Measurements from ENCODE around the gene SBNO2.

Gene SBNO2

GRCh38 chr19:1070931-1071791 is 102.9 kb downstream of the SBNO2 start:
- DNase-seq (ENCODE audit: low spot score): peak; percentile 54

DNA sequence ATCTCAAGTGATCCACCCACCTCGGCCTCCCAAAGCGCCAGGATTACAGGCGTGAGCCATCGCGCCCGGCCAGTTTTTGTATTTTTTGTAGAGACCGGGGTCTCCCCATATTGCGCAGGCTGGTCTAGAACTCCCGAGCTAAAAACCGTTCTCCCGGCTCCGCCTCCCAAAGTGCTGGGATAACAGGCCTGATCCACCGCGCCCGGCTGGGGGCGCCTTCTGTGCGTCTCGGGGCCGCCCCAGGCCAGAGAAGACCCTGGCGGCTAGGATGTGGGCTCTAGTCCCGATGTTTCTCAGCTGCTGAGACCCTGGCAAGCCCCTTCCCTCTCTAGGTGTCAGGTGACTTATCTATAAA is 103.5 kb downstream of the SBNO2 start:
- DNase-seq (ENCODE audit: low spot score): no peak

DNA sequence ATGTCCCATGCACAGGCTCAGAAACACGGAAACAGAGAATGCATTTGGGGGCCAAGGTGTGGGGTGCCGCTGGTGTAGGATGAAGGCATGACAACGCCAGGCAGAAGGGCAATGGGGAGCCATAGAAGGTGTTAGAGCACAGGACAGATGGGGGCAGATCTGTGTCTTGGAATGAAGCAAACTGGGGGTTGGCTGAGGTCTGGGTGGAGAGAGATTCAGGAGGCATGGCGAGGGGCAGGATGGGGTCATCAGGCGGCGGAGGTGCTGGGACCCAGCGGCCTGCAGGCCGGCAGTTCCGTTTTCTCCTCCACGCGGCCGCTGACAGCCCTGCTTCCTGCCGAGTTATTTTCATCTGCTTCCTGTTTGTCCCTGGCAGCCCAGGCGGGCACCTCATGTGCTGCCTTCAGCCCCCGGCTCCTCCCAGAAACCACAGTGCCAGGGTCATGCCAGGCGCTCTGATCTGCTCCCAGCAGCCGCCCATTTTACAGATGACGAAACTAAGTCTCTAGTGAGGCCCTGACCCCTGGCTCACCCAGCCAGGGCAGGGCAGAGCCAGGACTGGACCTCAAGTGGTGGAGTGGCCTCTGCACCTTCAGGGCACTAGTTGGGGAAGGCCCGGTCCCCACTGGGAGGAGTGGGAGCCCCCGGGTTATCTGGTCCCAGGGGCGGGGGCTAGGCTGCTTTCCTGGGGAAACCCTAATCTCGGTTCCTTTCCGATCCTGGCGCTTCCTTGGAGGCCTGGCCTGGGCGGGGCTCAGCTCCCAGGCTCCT is 104.9 kb downstream of the SBNO2 start:
- DNase-seq (ENCODE audit: low spot score): no peak

- DNase-seq (ENCODE audit: low spot score): no peak
Observed at GRCh38 chr19:1068009-1069001, 105.8 kb downstream of the SBNO2 start.

DNA sequence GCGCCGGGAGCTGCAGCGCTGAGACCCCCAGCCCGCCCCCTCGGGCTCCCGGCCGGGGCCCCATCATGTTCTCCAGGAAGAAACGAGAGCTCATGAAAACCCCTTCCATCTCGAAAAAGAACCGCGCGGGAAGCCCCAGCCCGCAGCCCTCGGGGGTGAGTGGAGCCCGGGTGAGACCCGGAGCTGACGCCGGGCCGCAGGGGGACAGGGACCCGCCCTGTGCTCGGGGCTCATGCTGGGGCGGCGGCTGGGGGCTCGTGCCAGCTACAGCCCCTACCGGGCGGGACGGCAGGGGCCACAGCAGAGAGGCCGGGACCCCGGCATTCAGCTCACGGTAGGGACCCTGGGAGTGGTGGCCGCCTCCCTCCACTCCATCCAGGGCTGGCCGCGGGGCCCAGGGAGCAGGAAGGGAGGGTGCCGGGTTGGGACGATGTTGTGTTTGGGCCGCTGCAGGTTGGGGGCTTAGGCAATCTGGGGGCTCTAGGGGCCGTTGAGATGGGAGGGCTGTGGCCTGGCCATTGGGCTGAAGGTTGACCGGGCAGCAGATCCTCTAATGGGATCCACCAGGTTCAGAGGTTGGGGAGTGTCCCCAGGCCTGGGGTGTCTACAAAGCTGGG is 106.6 kb downstream of the SBNO2 start:
- no peak for DNase-seq (ENCODE audit: low spot score)

GRCh38 chr19:1066748-1067340 is 107.2 kb downstream of the SBNO2 start, which contains the start of gene ARHGAP45:
TSS of gene ARHGAP45 (plus strand) at chr19:1067167. CDS start at chr19:1067406, 239 bp downstream.
- no peak for DNase-seq (ENCODE audit: low spot score)

GRCh38 chr19:1066251-1066747 is 107.8 kb downstream of the SBNO2 start:
- no peak for DNase-seq (ENCODE audit: low spot score)

DNA sequence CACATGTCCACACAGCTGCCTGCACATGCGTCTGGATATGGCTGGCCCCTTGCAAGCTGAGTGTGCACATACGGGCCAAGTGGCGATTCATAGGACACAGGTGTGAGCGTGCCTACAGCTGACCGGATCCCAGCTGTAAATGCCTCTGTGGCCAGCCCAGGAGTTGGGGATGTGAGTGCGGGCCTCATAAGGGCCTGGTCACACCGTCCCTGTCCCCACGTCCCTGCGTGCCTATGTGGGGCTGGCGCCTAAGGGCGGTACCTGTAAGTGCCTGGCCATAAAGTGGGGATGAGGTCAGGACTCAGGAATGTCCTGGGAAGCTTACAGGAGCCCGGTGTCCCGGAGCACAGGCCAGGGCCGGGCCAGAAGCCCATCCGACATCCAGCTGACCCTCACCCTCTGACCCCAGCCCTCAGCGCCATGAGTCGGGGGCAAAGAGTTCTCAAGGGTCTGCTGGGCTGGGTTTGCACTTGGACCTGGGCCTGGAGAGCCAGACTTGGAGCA is 108.4 kb downstream of the SBNO2 start:
- DNase-seq (ENCODE audit: low spot score): no peak

DNA sequence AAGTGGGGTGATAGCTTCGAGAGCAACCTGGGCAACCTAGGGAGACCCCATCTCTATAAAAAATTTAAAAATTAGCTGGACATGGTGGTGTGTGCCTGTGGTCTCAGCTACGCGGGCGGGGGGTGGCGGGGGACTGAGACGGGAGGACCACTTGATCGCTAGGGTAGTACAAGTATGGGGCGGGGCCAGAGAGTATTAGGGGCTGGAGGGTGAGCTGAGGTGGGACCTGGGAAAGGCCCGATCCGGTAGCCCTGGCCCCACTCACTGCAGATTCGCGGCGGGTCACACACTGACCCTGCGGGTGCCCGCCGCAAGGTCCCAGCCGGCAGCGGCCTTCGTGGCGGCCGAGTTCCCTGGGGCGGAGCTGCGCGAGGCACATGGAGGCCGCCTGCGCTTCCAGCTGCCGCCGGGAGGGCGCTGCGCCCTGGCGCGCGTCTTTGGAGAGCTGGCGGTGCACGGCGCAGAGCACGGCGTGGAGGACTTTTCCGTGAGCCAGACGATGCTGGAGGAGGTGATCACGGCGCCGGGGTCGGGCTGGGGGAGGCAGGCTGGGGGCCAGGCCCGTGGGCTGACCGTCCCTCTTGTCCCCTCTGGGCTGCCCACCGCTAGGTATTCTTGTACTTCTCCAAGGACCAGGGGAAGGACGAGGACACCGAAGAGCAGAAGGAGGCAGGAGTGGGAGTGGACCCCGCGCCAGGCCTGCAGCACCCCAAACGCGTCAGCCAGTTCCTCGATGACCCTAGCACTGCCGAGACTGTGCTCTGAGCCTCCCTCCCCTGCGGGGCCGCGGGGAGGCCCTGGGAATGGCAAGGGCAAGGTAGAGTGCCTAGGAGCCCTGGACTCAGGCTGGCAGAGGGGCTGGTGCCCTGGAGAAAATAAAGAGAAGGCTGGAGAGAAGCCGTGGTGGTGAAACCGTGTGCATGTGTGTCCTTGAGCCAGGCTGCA is 109.1 kb downstream of the SBNO2 start:
- DNase-seq (ENCODE audit: low spot score): peak; percentile 77

DNA sequence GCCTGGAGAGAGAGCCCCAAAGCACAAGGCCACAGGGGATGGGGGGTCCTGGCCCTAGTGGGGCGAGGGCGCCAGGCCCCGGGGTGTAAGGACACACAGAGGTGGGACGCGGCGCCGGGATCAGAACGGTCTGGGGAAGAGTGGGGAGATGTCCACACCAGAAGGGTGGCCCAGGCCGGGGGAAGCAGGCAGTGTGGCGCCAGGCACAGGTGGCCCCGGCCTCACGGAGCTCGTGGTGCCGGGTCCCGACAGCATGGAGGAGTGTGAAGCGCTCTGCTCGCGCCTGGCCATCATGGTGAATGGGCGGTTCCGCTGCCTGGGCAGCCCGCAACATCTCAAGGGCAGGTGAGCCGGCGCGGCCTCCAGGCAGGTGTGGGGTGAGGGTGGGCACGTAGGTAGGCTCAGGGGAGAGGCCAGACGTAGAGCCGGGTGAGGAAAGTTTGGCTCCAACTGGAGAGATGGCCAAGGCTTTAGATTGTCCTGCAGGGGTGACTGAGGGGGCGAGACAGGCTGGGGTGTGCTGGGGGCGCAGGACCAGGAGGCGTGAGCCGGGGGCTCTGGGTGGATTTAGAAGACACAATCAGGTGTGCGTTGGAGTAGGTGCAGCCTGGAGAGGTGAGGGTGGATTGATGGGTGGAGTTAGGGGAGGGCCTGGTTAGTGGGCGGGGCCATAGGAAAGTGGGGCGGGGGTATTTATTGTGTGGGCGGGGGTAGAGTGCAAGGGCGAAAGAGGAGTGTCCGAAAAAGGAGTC is 110.0 kb downstream of the SBNO2 start:
- no peak for DNase-seq (ENCODE audit: low spot score)

DNA sequence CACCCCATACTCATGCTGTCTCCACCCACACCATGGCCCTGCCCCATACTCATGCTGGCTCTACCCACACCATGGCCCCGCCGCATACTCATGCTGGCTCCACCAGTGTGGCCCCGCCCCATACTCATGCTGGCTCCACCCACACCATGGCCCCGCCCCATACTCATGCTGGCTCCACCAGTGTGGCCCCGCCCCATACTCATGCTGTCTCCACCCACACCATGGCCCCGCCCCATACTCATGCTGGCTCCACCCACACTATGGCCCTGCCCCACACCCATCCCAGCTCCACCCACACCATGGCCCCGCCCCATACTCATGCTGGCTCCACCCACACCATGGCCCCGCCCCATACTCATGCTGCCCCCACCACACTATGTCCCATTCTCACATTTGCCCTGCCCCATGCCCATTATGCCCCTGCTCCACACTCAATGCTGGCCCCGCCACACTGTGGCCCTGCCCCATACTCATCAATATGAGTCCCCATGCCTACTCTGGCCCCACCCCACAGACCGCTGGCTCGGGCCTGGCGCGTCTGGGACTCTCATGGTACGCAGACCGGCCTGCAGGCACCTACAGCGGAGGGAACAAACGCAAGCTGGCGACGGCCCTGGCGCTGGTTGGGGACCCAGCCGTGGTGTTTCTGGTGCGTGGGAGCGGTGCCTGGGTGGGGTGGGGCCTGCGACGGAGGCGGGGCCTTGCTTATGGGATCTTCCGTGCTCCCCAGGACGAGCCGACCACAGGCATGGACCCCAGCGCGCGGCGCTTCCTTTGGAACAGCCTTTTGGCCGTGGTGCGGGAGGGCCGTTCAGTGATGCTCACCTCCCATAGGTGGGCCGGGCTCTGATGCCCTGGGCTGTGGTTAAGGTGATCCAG is 110.8 kb downstream of the SBNO2 start:
- no peak for DNase-seq (ENCODE audit: low spot score)

DNA sequence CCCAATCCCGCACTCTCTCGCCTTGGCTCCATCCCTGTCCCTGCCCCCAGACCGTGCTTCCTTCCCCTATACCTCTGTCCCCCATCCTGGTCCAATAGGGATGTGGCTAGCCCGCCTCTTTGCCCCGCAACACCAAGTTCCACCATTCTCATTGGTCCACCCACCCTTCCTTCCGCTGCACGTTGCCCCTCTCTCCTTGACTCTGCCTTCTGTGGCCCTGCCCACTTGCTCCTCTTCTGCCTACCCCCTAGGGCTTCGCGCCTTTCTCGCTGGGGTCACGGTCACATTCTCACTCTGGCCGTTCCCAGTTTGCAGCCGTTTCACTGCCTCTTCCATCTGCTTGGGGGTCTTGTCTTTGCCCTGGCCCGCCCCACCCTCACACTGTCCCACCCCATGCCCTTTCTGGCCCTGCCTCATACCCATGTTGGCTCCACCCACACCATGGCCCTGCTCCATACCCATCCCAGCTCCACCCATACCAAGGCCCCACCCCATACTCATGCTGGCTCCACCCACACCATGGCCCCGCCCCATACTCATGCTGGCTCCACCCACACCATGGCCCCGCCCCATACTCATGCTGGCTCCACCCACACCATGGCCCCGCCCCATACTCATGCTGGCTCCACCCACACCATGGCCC is 111.6 kb downstream of the SBNO2 start:
- no peak for DNase-seq (ENCODE audit: low spot score)

DNA sequence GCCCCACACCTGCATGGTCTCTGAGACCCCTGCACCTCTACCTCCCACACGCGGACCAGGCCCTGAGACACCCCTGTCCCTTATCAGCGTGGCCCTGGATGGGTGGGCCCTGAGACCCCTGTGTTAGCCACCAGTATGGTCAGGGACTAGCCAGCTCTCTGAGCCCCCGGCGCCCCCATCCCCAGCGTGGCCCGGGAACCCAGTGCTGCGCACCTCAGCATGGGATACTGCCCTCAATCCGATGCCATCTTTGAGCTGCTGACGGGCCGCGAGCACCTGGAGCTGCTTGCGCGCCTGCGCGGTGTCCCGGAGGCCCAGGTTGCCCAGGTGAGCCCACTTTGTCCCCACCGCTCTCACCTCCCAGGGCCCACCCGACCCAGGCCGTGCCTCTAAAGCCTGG is 112.1 kb downstream of the SBNO2 start:
- DNase-seq (ENCODE audit: low spot score): no peak

DNA sequence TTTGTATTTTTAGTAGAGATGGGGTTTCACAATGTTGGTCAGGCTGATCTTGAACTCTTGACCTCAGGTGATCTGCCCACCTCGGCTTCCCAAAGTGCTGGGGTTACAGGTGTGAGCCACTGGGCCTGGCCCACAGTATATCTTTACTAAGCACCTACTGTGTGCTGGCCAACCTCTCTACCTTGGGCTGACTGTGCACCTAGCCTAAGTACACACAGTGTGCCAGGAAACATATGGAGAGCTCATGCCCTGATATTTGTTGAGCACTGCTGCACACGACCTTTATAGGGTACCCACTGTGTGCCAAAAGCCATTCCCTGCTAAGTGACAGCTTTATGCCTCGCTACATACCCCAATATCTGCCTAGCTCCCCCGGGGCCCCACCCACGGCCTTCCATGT is 113.4 kb downstream of the SBNO2 start:
- no peak for DNase-seq (ENCODE audit: low spot score)

DNA sequence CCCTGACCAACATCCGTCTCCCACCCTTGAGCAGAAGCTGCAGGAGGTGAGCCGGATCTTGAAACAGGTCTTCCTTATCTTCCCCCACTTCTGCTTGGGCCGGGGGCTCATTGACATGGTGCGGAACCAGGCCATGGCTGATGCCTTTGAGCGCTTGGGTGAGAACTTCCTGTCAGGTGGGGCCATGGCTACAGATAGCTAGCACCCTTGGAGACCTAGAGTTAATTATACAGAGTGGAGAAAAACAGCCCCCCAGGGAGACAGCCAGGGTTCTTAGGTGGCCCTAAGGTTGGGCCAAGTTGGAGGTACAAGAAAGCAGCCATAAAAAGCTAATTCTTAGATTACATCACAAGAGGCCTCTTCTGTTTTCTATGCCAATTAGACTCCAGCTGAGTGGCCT is 116.0 kb downstream of the SBNO2 start:
- DNase-seq (ENCODE audit: low spot score): no peak
